DND-41 (cell line): ENCODE data around the gene SIT1.
"Not testable (repeated sequence)": the region's sequence is repeated elsewhere in the genome, so short reads cannot be mapped to it uniquely, and the experiment has no call there.

ENCODE experiments used
- ATAC-seq: fragments of 200-7000 bp; cut with Tn5 transposase; 3 replicates; pipeline ENCODE4 v1.9.1; 2021; ENCODE audit warnings: low read depth; ENCODE audit not compliant: insufficient read depth
- DNase-seq: peaks from one replicate; pipeline ENCODE4 v3.0.0-alpha.2; 2020
- H2AFZ ChIP-seq: 2 replicates; pipeline ENCODE4 v1.6.0; 2012; ENCODE audit warnings: low read depth, low read length
- H3K27ac ChIP-seq: 2 replicates; pipeline ENCODE4 v1.5.1; 2012; ENCODE audit warnings: low read length, inconsistent platforms
- H3K27me3 ChIP-seq: fragments of 200-600 bp; sonication (generic); 2 replicates; pipeline ENCODE4 v1.6.0; 2012; ENCODE audit warnings: low read length, mild to moderate bottlenecking, inconsistent platforms; ENCODE audit not compliant: insufficient read depth, poor library complexity
- H3K36me3 ChIP-seq: 2 replicates; pipeline ENCODE4 v1.5.1; 2012; ENCODE audit warnings: low read length, inconsistent platforms; ENCODE audit not compliant: insufficient read depth
- H3K4me1 ChIP-seq: 2 replicates; pipeline ENCODE4 v1.5.1; 2012; ENCODE audit warnings: mild to moderate bottlenecking, low read length; ENCODE audit not compliant: insufficient read depth
- H3K4me2 ChIP-seq: 2 replicates; pipeline ENCODE4 v1.6.0; 2012; ENCODE audit warnings: mild to moderate bottlenecking, moderate library complexity, low read length, inconsistent platforms; ENCODE audit not compliant: insufficient read depth
- H3K4me3 ChIP-seq, 2 experiments: fragments of 200-600 bp in 1 of 2; shearing (Covaris generic) in 1 of 2; 2 replicates each; pipeline ENCODE4 v1.5.1; 2012 to 2016; ENCODE audit warnings: inconsistent platforms in 2 of 2, low read length in 2 of 2, mild to moderate bottlenecking in 2 of 2, low read depth in 1 of 2, moderate library complexity in 1 of 2
- H3K79me2 ChIP-seq: 2 replicates; pipeline ENCODE4 v1.6.0; 2012; ENCODE audit warnings: low read length, inconsistent platforms; ENCODE audit not compliant: insufficient read depth
- H3K9ac ChIP-seq: 2 replicates; pipeline ENCODE4 v1.6.0; 2012; ENCODE audit warnings: low read depth, mild to moderate bottlenecking, inconsistent platforms, low read length, moderate library complexity
- H3K9me3 ChIP-seq: 2 replicates; pipeline ENCODE4 v1.5.1; 2012; ENCODE audit warnings: low read length, moderate library complexity, mild to moderate bottlenecking, inconsistent platforms; ENCODE audit not compliant: insufficient read depth, severe bottlenecking
- H4K20me1 ChIP-seq: 2 replicates; pipeline ENCODE4 v1.6.0; 2012; ENCODE audit warnings: low read length; ENCODE audit not compliant: insufficient read depth
- CTCF ChIP-seq: IDR thresholded peaks from 2 replicates; pipeline ENCODE4 v1.5.1; 2012; ENCODE audit warnings: borderline replicate concordance, low read length, moderate library complexity, mild to moderate bottlenecking; ENCODE audit not compliant: poor library complexity, severe bottlenecking; ENCODE audit errors: extremely low read depth
- EZH2 ChIP-seq: IDR thresholded peaks from 3 replicates; pipeline ENCODE4 v1.6.1; 2012; ENCODE audit warnings: borderline replicate concordance, low read depth, mild to moderate bottlenecking, moderate library complexity, low read length, inconsistent platforms; ENCODE audit not compliant: severe bottlenecking

SIT1 gene

GRCh38 chr9:35637427-35637955 is 13.2 kb downstream of the SIT1 start:
- H3K36me3 ChIP-seq, H4K20me1 ChIP-seq, ATAC-seq, H3K4me3 ChIP-seq, H3K9me3 ChIP-seq, H3K27me3 ChIP-seq, DNase-seq, H3K79me2 ChIP-seq, H3K4me2 ChIP-seq, H2AFZ ChIP-seq, H3K27ac ChIP-seq, H3K9ac ChIP-seq: not testable (repeated sequence)
- H3K4me1 ChIP-seq, result peaks cover 26% of the 10 kb centered on the region

- not testable (repeated sequence) for H2AFZ ChIP-seq, H3K36me3 ChIP-seq, DNase-seq, H3K9me3 ChIP-seq, H4K20me1 ChIP-seq, ATAC-seq, H3K4me2 ChIP-seq, H3K4me3 ChIP-seq, H3K79me2 ChIP-seq, H3K27ac ChIP-seq, H3K9ac ChIP-seq, H3K27me3 ChIP-seq
- peaks cover 26% of the 10 kb centered on the region for H3K4me1 ChIP-seq
These were observed 13.9 kb downstream of the SIT1 start for GRCh38 chr9:35636877-35637246.

- ATAC-seq (no peak), DNase-seq (no peak)
- Histone ChIP-seq H3K4me2 (no peak overlapping the region), H3K9me3 (no peaks in the 10 kb centered on the region), H3K4me1 (peaks cover 26% of the 10 kb centered on the region), H3K4me3 (no peak overlapping the region), H2AFZ (no peak overlapping the region), H4K20me1 (no peaks in the 10 kb centered on the region), H3K9ac (no peak overlapping the region), H3K36me3 (0 out of 2 replicates have a peak, but pooled peaks cover 3% of the 10 kb centered on the region), H3K27me3 (no peaks in the 10 kb centered on the region), H3K79me2 (no peaks in the 10 kb centered on the region), H3K27ac (no peak overlapping the region)
- TF ChIP-seq EZH2 (no peak), CTCF (no peak)
These were observed 14.4 kb downstream of the SIT1 start for GRCh38 chr9:35636135-35636876.

GRCh38 chr9:35635730-35636129 is 15.0 kb downstream of the SIT1 start:
- H3K9me3 ChIP-seq, result no peaks in the 10 kb centered on the region
- ATAC-seq (no peak), DNase-seq (no peak)
- no peak overlapping the region for H3K9ac ChIP-seq
- H3K27me3 ChIP-seq, result no peaks in the 10 kb centered on the region
- H3K36me3 ChIP-seq, result 0 out of 2 replicates have a peak, but pooled peaks cover under 1% of the 10 kb centered on the region
- no peak overlapping the region for H2AFZ ChIP-seq
- H3K4me3 ChIP-seq, result no peak overlapping the region
- no peak for TF ChIP-seq CTCF
- no peak for TF ChIP-seq EZH2
- H3K27ac ChIP-seq, result no peak overlapping the region
- no peak overlapping the region for H3K4me2 ChIP-seq
- no peaks in the 10 kb centered on the region for H3K79me2 ChIP-seq
- peaks cover 26% of the 10 kb centered on the region for H3K4me1 ChIP-seq
- no peaks in the 10 kb centered on the region for H4K20me1 ChIP-seq
